Stimulated activated CD4-positive, alpha-beta T cell treated with anti-CD3 and anti-CD28 coated beads, Interleukin-4, amount 100 ng/mL, for 4 hours (primary cell): ENCODE data around the gene PDCD4.
A peak's percentile ranks its signal among the peaks of the same experiment; 100 is the strongest.
"Not testable (repeated sequence)": the region's sequence is repeated elsewhere in the genome, so short reads cannot be mapped to it uniquely, and the experiment has no call there.

Experiments used
- DNase-seq, 2 experiments: peaks; one replicate each; pipeline ENCODE4 v3.0.0-alpha.2; 2020

Gene PDCD4

GRCh38 chr10:110892602-110893288, 21.0 kb downstream of the PDCD4 start:
- DNase-seq, result no peak

GRCh38 chr10:110893559-110894179, 21.9 kb downstream of the PDCD4 start:
- DNase-seq, result no peak

- no peak for DNase-seq
These were observed 25.5 kb downstream of the PDCD4 start for GRCh38 chr10:110897184-110897583.

- DNase-seq, result no peak
These were observed 26.7 kb downstream of the PDCD4 start for GRCh38 chr10:110898391-110898790.

GRCh38 chr10:110900983-110901382, 29.3 kb downstream of the PDCD4 start:
- DNase-seq, result no peak

- peak in 1 of 2 experiments; percentile 53 for DNase-seq
These were observed 30.5 kb downstream of the PDCD4 start for GRCh38 chr10:110901954-110902819.

- no peak for DNase-seq
These were observed 31.9 kb downstream of the PDCD4 start for GRCh38 chr10:110903280-110904278.

GRCh38 chr10:110910138-110910537, 38.4 kb downstream of the PDCD4 start:
- DNase-seq, result no peak

GRCh38 chr10:110912374-110912773, 40.6 kb downstream of the PDCD4 start:
- no peak for DNase-seq

- no peak for DNase-seq
These were observed 42.7 kb downstream of the PDCD4 start for GRCh38 chr10:110914431-110914830.

- no peak for DNase-seq
These were observed 43.3 kb downstream of the PDCD4 start for GRCh38 chr10:110915035-110915434.

GRCh38 chr10:110915600-110915999, 43.9 kb downstream of the PDCD4 start:
- DNase-seq, result not testable (repeated sequence)

- DNase-seq, result no peak
These were observed 45.0 kb downstream of the PDCD4 start for GRCh38 chr10:110916554-110917346.

GRCh38 chr10:110918269-110918642, 46.5 kb downstream of the PDCD4 start:
- peak; percentile 78 to 80 for DNase-seq

GRCh38 chr10:110918643-110919348, 47.1 kb downstream of the PDCD4 start, which contains the start of gene BBIP1:
Gene BBIP1 (minus strand): TSS chr10:110919180. CDS start chr10:110918157, 1,023 bp downstream.
- no peak for DNase-seq

GRCh38 chr10:110919349-110919931, 47.7 kb downstream of the PDCD4 start, which contains the start of gene SHOC2:
Gene SHOC2 (plus strand): TSS chr10:110919604. CDS start chr10:110964359, 44,755 bp downstream.
- peak; percentile 94 to 100 for DNase-seq

GRCh38 chr10:110919971-110920881, 48.5 kb downstream of the PDCD4 start:
- peak in 1 of 2 experiments; percentile 10 for DNase-seq

- no peak for DNase-seq
These were observed 52.2 kb downstream of the PDCD4 start for GRCh38 chr10:110923856-110924493.

GRCh38 chr10:110927461-110927860, 55.7 kb downstream of the PDCD4 start:
- no peak for DNase-seq
